HepG2 (cell line): ENCODE results near the gene ABCA2. TPM values are rescaled to one million over a fixed set of nuclear protein-coding genes. Genes with fewer than 3 reads are reported as not detected.

Experiments
- ARID2 ChIP-seq: sonication (generic); formaldehyde crosslinking; IDR thresholded peaks from 2 replicates; pipeline ENCODE4 v1.8.1; 2022; ENCODE audit warnings: mild to moderate bottlenecking, missing genetic modification reagents, borderline replicate concordance
- ARID4A ChIP-seq: sonication (generic); formaldehyde crosslinking; IDR thresholded peaks from 2 replicates; pipeline ENCODE4 v1.5.0; 2020; ENCODE audit warnings: mild to moderate bottlenecking, missing genetic modification reagents, borderline replicate concordance
- EED ChIP-seq: sonication (generic); formaldehyde crosslinking; IDR thresholded peaks from 2 replicates; pipeline ENCODE4 v1.5.0; 2020; ENCODE audit warnings: mild to moderate bottlenecking, missing genetic modification reagents
- GFI1 ChIP-seq: sonication (generic); formaldehyde crosslinking; IDR thresholded peaks from 2 replicates; pipeline ENCODE4 v1.5.0; 2020; ENCODE audit warnings: missing genetic modification reagents, mild to moderate bottlenecking, borderline replicate concordance
- GLI4 ChIP-seq: sonication (generic); formaldehyde crosslinking; IDR thresholded peaks from 2 replicates; pipeline ENCODE4 v1.5.1; 2020; ENCODE audit warnings: missing genetic modification reagents, mild to moderate bottlenecking, moderate library complexity, borderline replicate concordance
- HBP1 ChIP-seq: IDR thresholded peaks from 2 replicates; pipeline ENCODE4 v1.6.1; 2016; ENCODE audit warnings: low read depth, control low read depth
- KLF9 ChIP-seq: IDR thresholded peaks from 2 replicates; pipeline ENCODE4 v1.6.1; 2016; ENCODE audit warnings: low read depth
- KMT2B ChIP-seq: IDR thresholded peaks from 2 replicates; pipeline ENCODE4 v1.6.1; 2016; ENCODE audit warnings: missing genetic modification reagents, missing compliant biosample characterization
- LCORL ChIP-seq, 2 experiments: fragments of 450-650 bp in 1 of 2; sonication (generic) in 1 of 2; formaldehyde crosslinking in 1 of 2; IDR thresholded peaks; 2 replicates each; pipeline versions ENCODE4 v1.5.0 to v1.6.1; 2017 to 2020; ENCODE audit warnings: antibody characterized with exemption in 1 of 2, missing genetic modification reagents in 1 of 2
- MAZ ChIP-seq, 2 experiments: sonication (generic) in 1 of 2; formaldehyde crosslinking in 1 of 2; IDR thresholded peaks; 2 replicates each; pipeline versions ENCODE4 v1.5.0 to v1.6.1; 2012 to 2020; ENCODE audit warnings: low read depth in 2 of 2, mild to moderate bottlenecking in 2 of 2, borderline replicate concordance in 1 of 2, improper control_type of control experiment in 1 of 2, low read length in 1 of 2, missing genetic modification reagents in 1 of 2, moderate library complexity in 1 of 2
- MBD4 ChIP-seq: IDR thresholded peaks from 2 replicates; pipeline ENCODE4 v1.6.1; 2012; ENCODE audit warnings: low read length, inconsistent platforms, borderline replicate concordance
- MEIS1 ChIP-seq: sonication (generic); formaldehyde crosslinking; IDR thresholded peaks from 2 replicates; pipeline ENCODE4 v1.9.0; 2021; ENCODE audit warnings: mild to moderate bottlenecking, missing genetic modification reagents, moderate library complexity, borderline replicate concordance
- NKX3-1 ChIP-seq: sonication (generic); formaldehyde crosslinking; IDR thresholded peaks from 2 replicates; pipeline ENCODE4 v1.5.0; 2020; ENCODE audit warnings: missing genetic modification reagents
- REXO4 ChIP-seq: sonication (generic); formaldehyde crosslinking; IDR thresholded peaks from 2 replicates; pipeline ENCODE4 v1.8.0; 2022; ENCODE audit warnings: missing genetic modification reagents, mild to moderate bottlenecking, borderline replicate concordance
- SAFB2 ChIP-seq: sonication (generic); formaldehyde crosslinking; IDR thresholded peaks from 2 replicates; pipeline ENCODE4 v1.5.1; 2020; ENCODE audit warnings: missing genetic modification reagents, low read depth, mild to moderate bottlenecking, borderline replicate concordance
- SP4 ChIP-seq: sonication (generic); formaldehyde crosslinking; IDR thresholded peaks from 2 replicates; pipeline ENCODE4 v1.8.1; 2023; ENCODE audit warnings: mild to moderate bottlenecking, missing genetic modification reagents
- SP5 ChIP-seq: IDR thresholded peaks from 2 replicates; pipeline ENCODE4 v1.6.1; 2016; ENCODE audit warnings: low read depth, borderline replicate concordance
- SRSF9 ChIP-seq: fragments of 200-400 bp; formaldehyde crosslinking; IDR thresholded peaks from 2 replicates; pipeline ENCODE4 v1.6.1; 2018; ENCODE audit warnings: borderline replicate concordance, mild to moderate bottlenecking, low read depth, low read length; ENCODE audit not compliant: insufficient read depth, poor library complexity, severe bottlenecking
- TAF1 ChIP-seq: sonication (generic); formaldehyde crosslinking; IDR thresholded peaks from 2 replicates; pipeline ENCODE4 v1.4.0; 2020; ENCODE audit warnings: missing genetic modification reagents
- TFDP2 ChIP-seq: sonication (generic); formaldehyde crosslinking; IDR thresholded peaks from 2 replicates; pipeline ENCODE4 v1.4.0; 2020; ENCODE audit warnings: missing genetic modification reagents
- THAP11 ChIP-seq: IDR thresholded peaks from 2 replicates; pipeline ENCODE4 v1.6.1; 2016; ENCODE audit warnings: missing biosample characterization, missing genetic modification reagents
- ZFX ChIP-seq: sonication (generic); formaldehyde crosslinking; IDR thresholded peaks from 2 replicates; pipeline ENCODE4 v1.4.0; 2020; ENCODE audit warnings: mild to moderate bottlenecking, low read depth, missing genetic modification reagents, moderate library complexity
- ZNF441 ChIP-seq: sonication (generic); formaldehyde crosslinking; IDR thresholded peaks from 2 replicates; pipeline ENCODE4 v1.7.0; 2021; ENCODE audit warnings: missing genetic modification reagents, borderline replicate concordance
- ZNF558 ChIP-seq: sonication (generic); formaldehyde crosslinking; IDR thresholded peaks from 2 replicates; pipeline ENCODE4 v1.9.0; 2022; ENCODE audit warnings: mild to moderate bottlenecking, missing genetic modification reagents, borderline replicate concordance
- polyA plus RNA-seq, 8 experiments: library from polyadenylated mRNA; depleted of rRNA in 3 of 8; stranded (reverse) in 7 of 8; unstranded in 1 of 8; fragments of >200 nt; fragmentation: Illumina TruSeq in 4 of 8; extraction: Trizol in 4 of 8; gene quantifications; 2 replicates each; pipeline versions ENCODE4 v1.2.1 to v1.2.3, GENCODE V29; 2011 to 2016; ENCODE audit warnings: low read depth in 4 of 8, missing spikeins in 1 of 8, mixed read lengths in 1 of 8; ENCODE audit not compliant: insufficient read depth in 1 of 8
- total RNA-seq, 5 experiments: library from RNA; depleted of rRNA; stranded (reverse); fragments of >200 nt; fragmentation: Illumina TruSeq; extraction: Trizol; gene quantifications; 2 replicates each; pipeline ENCODE4 v1.2.3, GENCODE V29; 2016; ENCODE audit warnings: low read depth in 1 of 5

ABCA2 gene
- total and polyA plus RNA-seq, 2 of the 13 experiments (the other 11 are each of a cell fraction or from before 2014, with no cell fraction given): 2.9 to 19.2 TPM

GRCh38 chr9:137054932-137055384 lies 26.9 kb upstream of the ABCA2 start (continued):
- TF ChIP-seq ARID4A (no peak), TFDP2 (CRISPR knock-in tag) (no peak), ARID2 (CRISPR knock-in tag) (peak; percentile 95), GLI4 (CRISPR knock-in tag) (no peak), EED (CRISPR knock-in tag) (no peak), KMT2B (CRISPR knock-in tag) (no peak; the same call in 1 of the 2 replicates), GFI1 (no peak), MAZ (IDR thresholded peaks at IDR 0.05; ENCODE audit: borderline replicate concordance, low read depth, low read length) (no peak), MAZ (CRISPR knock-in tag; IDR thresholded peaks at IDR 0.05; ENCODE audit: low read depth) (peak; percentile 6; the same call in 1 of the 2 replicates), REXO4 (CRISPR knock-in tag) (no peak), MEIS1 (CRISPR knock-in tag) (no peak; the same call in 1 of the 2 replicates), ZNF558 (peak; percentile 23; the same call in 1 of the 2 replicates), KLF9 (CRISPR knock-in tag) (0 out of 2 replicates have a peak, but pooled peaks have one; percentile 12), HBP1 (CRISPR knock-in tag) (no peak), SP5 (CRISPR knock-in tag) (no peak), THAP11 (CRISPR knock-in tag) (no peak), ZNF441 (CRISPR knock-in tag) (no peak), SRSF9 (no peak), MBD4 (no peak), TAF1 (CRISPR knock-in tag) (no peak; the same call in 1 of the 2 replicates), ZFX (peak; percentile 49), SAFB2 (CRISPR knock-in tag) (no peak), SP4 (CRISPR knock-in tag) (peak; percentile 22; the same call in 1 of the 2 replicates), LCORL (IDR thresholded peaks at IDR 0.05) (no peak), LCORL (CRISPR knock-in tag; IDR thresholded peaks at IDR 0.05) (no peak), NKX3-1 (CRISPR knock-in tag) (0 out of 2 replicates have a peak, but pooled peaks have one; percentile 57)
